H1 (cell line): ENCODE data around the gene CYTL1. TPM values are rescaled to one million over a fixed set of nuclear protein-coding genes. Genes with fewer than 3 reads are reported as not detected.

ENCODE experiments used
- CTCF ChIA-PET: fragments of 300-600 bp; sonication (Branson Sonifier 250); formaldehyde crosslinking; loops from one replicate; lab custom pipeline; 2021; ENCODE audit not compliant: partially characterized antibody; lab: Charles Lee
- POLR2A ChIA-PET: fragments of 300-600 bp; sonication (Branson Sonifier 250); formaldehyde crosslinking; loops from one replicate; lab custom pipeline; 2021; ENCODE audit warnings: inconsistent platforms; ENCODE audit not compliant: partially characterized antibody; lab: Charles Lee
- DNase-seq, 2 experiments: peaks; one replicate each; pipeline versions ENCODE4 v3.0.0 to v3.0.0-alpha.2; 2010 to 2022; ENCODE audit warnings: low spot score in 2 of 2, low read depth in 1 of 2, mixed read lengths in 1 of 2
- FAIRE-seq: peaks from 2 replicates; lab custom pipeline; 2011; peaks lifted over from hg19 to GRCh38; lab: Jason Lieb, UNC
- H2AFZ ChIP-seq: 2 replicates; pipeline ENCODE4 v1.8.1; 2012; ENCODE audit warnings: low read length, inconsistent platforms
- H2AK5ac ChIP-seq: 2 replicates; pipeline ENCODE4 v1.6.1; 2013; ENCODE audit warnings: low read depth, low read length
- H2BK120ac ChIP-seq: replicated peaks from 2 replicates; pipeline ENCODE3; 2013; ENCODE audit warnings: low read depth, low read length, inconsistent platforms
- H2BK12ac ChIP-seq: 2 replicates; pipeline ENCODE4 v1.6.1; 2013; ENCODE audit warnings: low read depth, low read length
- H2BK15ac ChIP-seq: 2 replicates; pipeline ENCODE4 v1.6.1; 2013; ENCODE audit warnings: low read length
- H2BK20ac ChIP-seq: 2 replicates; pipeline ENCODE4 v1.6.1; 2013; ENCODE audit warnings: low read length
- H2BK5ac ChIP-seq: 2 replicates; pipeline ENCODE4 v1.6.1; 2013; ENCODE audit warnings: low read depth, low read length
- H3K14ac ChIP-seq: 2 replicates; pipeline ENCODE4 v1.6.1; 2013; ENCODE audit warnings: inconsistent platforms; ENCODE audit not compliant: insufficient read length
- H3K18ac ChIP-seq: 2 replicates; pipeline ENCODE4 v1.6.1; 2013; ENCODE audit warnings: low read length; ENCODE audit errors: extremely low read depth
- H3K23ac ChIP-seq: 2 replicates; pipeline ENCODE4 v1.6.1; 2013; ENCODE audit warnings: inconsistent platforms; ENCODE audit not compliant: insufficient read length
- H3K23me2 ChIP-seq: 2 replicates; pipeline ENCODE4 v1.6.1; 2013; ENCODE audit warnings: low read depth, low read length
- H3K27ac ChIP-seq: 2 replicates; pipeline ENCODE4 v1.6.1; 2011; ENCODE audit warnings: low read depth, low read length, inconsistent platforms
- H3K27me3 ChIP-seq, 4 experiments: replicated peaks in 1 of 4; 1 replicate in 1 of 4; 2 replicates in 3 of 4; pipeline versions ENCODE4 v1.6.1 to v1.8.1; 2011 to 2013; ENCODE audit warnings: low read length in 3 of 4, mild to moderate bottlenecking in 3 of 4, inconsistent platforms in 2 of 4, mixed read lengths in 2 of 4, moderate library complexity in 1 of 4; ENCODE audit not compliant: control insufficient read depth in 3 of 4, insufficient read depth in 3 of 4; ENCODE audit errors: extremely low read depth in 1 of 4
- H3K36me3 ChIP-seq, 4 experiments: 2 replicates each; pipeline versions ENCODE4 v1.6.1 to v1.8.1; 2011 to 2013; ENCODE audit warnings: mild to moderate bottlenecking in 4 of 4, low read length in 3 of 4, moderate library complexity in 2 of 4, control low read depth in 1 of 4, inconsistent platforms in 1 of 4; ENCODE audit not compliant: insufficient read depth in 4 of 4, control insufficient read depth in 2 of 4
- H3K4ac ChIP-seq: replicated peaks from 2 replicates; pipeline ENCODE3; 2013; ENCODE audit warnings: low read length, low read depth, mixed read lengths, inconsistent platforms; ENCODE audit not compliant: insufficient read length
- H3K4me1 ChIP-seq, 4 experiments: replicated peaks in 1 of 4; 1 replicate in 1 of 4; 2 replicates in 3 of 4; pipeline versions ENCODE4 v1.6.1 to v1.8.1; 2011 to 2013; ENCODE audit warnings: low read length in 3 of 4, inconsistent platforms in 2 of 4, mixed read lengths in 1 of 4; ENCODE audit not compliant: insufficient read depth in 4 of 4, control insufficient read depth in 3 of 4
- H3K4me2 ChIP-seq, 2 experiments: 2 replicates each; pipeline versions ENCODE4 v1.6.1 to v1.8.1; 2011 to 2013; ENCODE audit warnings: low read depth in 2 of 2, low read length in 2 of 2, control low read depth in 1 of 2, inconsistent platforms in 1 of 2, mild to moderate bottlenecking in 1 of 2; ENCODE audit not compliant: insufficient read depth in 1 of 2
- H3K4me3 ChIP-seq, 4 experiments: fragments of 200-600, 300-600 bp in 1 of 4; sonication (generic), shearing (Covaris generic), sonication (Bioruptor Twin) in 1 of 4; 2 replicates each; pipeline versions ENCODE4 v1.5.1 to v1.8.1; 2011 to 2016; ENCODE audit warnings: low read length in 4 of 4, low read depth in 3 of 4, control low read depth in 2 of 4, inconsistent platforms in 2 of 4, mild to moderate bottlenecking in 2 of 4, mixed read lengths in 1 of 4, moderate library complexity in 1 of 4; ENCODE audit not compliant: insufficient read depth in 2 of 4; ENCODE audit errors: extremely low read depth in 1 of 4
- H3K56ac ChIP-seq: replicated peaks from 2 replicates; pipeline ENCODE3; 2013; ENCODE audit warnings: low read depth, mild to moderate bottlenecking, mixed read lengths, low read length, inconsistent platforms; ENCODE audit not compliant: insufficient read length
- H3K79me1 ChIP-seq: 2 replicates; pipeline ENCODE4 v1.6.1; 2013; ENCODE audit warnings: low read depth, low read length, control low read depth
- H3K79me2 ChIP-seq, 2 experiments: 2 replicates each; pipeline versions ENCODE4 v1.6.1 to v1.8.1; 2012 to 2013; ENCODE audit warnings: low read length in 2 of 2, mild to moderate bottlenecking in 2 of 2, inconsistent platforms in 1 of 2; ENCODE audit not compliant: insufficient read depth in 2 of 2, control insufficient read depth in 1 of 2
- H3K9ac ChIP-seq, 4 experiments: replicated peaks in 1 of 4; 1 replicate in 1 of 4; 2 replicates in 3 of 4; pipeline versions ENCODE4 v1.6.1 to v1.8.1; 2011 to 2013; ENCODE audit warnings: low read depth in 3 of 4, low read length in 3 of 4, control low read depth in 2 of 4, mild to moderate bottlenecking in 2 of 4, moderate library complexity in 2 of 4, inconsistent platforms in 1 of 4; ENCODE audit errors: extremely low read depth in 1 of 4
- H3K9me3 ChIP-seq, 2 experiments: 2 replicates each; pipeline versions ENCODE4 v1.6.1 to v1.8.1; 2012 to 2013; ENCODE audit warnings: mild to moderate bottlenecking in 2 of 2, moderate library complexity in 2 of 2, control low read depth in 1 of 2, inconsistent platforms in 1 of 2, low read depth in 1 of 2, low read length in 1 of 2, mixed read lengths in 1 of 2; ENCODE audit not compliant: insufficient read depth in 2 of 2
- H4K20me1 ChIP-seq, 2 experiments: replicated peaks in 1 of 2; 2 replicates each; pipeline versions ENCODE3 to v1.8.1; 2011 to 2013; ENCODE audit warnings: inconsistent platforms in 2 of 2, low read length in 2 of 2, mild to moderate bottlenecking in 1 of 2; ENCODE audit not compliant: insufficient read depth in 2 of 2, control insufficient read depth in 1 of 2
- H4K5ac ChIP-seq: 2 replicates; pipeline ENCODE4 v1.6.1; 2013; ENCODE audit warnings: low read length, low read depth, mixed read lengths, inconsistent platforms; ENCODE audit not compliant: insufficient read length
- H4K8ac ChIP-seq: 2 replicates; pipeline ENCODE4 v1.8.0; 2013; ENCODE audit warnings: mild to moderate bottlenecking, moderate library complexity, low read length, inconsistent platforms; ENCODE audit not compliant: insufficient read depth; ENCODE audit errors: extremely low read depth
- H4K91ac ChIP-seq: replicated peaks from 2 replicates; pipeline ENCODE3; 2013; ENCODE audit warnings: low read length, mixed read lengths, inconsistent platforms; ENCODE audit not compliant: insufficient read length
- CEBPB ChIP-seq: IDR thresholded peaks from 2 replicates; pipeline ENCODE4 v1.6.1; 2012; ENCODE audit warnings: low read depth, low read length
- CHD2 ChIP-seq: IDR thresholded peaks from 2 replicates; pipeline ENCODE4 v1.6.1; 2012; ENCODE audit warnings: low read length, improper control_type of control experiment
- KDM4A ChIP-seq: IDR thresholded peaks from one replicate; pipeline ENCODE4 v1.7.1; 2012; ENCODE audit warnings: low read depth, mild to moderate bottlenecking, moderate library complexity, low read length, inconsistent platforms; ENCODE audit not compliant: severe bottlenecking
- NANOG ChIP-seq: IDR thresholded peaks from 2 replicates; pipeline ENCODE4 v1.6.1; 2011; ENCODE audit warnings: low read length, low read depth, mild to moderate bottlenecking, inconsistent platforms; ENCODE audit not compliant: insufficient read depth, poor library complexity, severe bottlenecking
- POLR2AphosphoS5 ChIP-seq: IDR thresholded peaks from 2 replicates; pipeline ENCODE4 v1.6.1; 2011; ENCODE audit warnings: low read depth, low read length
- RAD21 ChIP-seq, 2 experiments: IDR thresholded peaks in 1 of 2; conservative IDR thresholded peaks in 1 of 2; 2 replicates each; pipeline ENCODE4 v1.6.1; 2011; ENCODE audit warnings: low read depth in 2 of 2, low read length in 2 of 2, improper control_type of control experiment in 1 of 2, inconsistent platforms in 1 of 2, mild to moderate bottlenecking in 1 of 2, moderate library complexity in 1 of 2
- RBBP5 ChIP-seq: IDR thresholded peaks from 2 replicates; pipeline ENCODE4 v1.7.1; 2012; ENCODE audit warnings: low read depth, mild to moderate bottlenecking, inconsistent platforms, low read length, moderate library complexity, borderline replicate concordance
- RFX5 ChIP-seq: IDR thresholded peaks from 2 replicates; pipeline ENCODE4 v1.6.1; 2011; ENCODE audit warnings: low read depth, low read length, improper control_type of control experiment, borderline replicate concordance
- RNF2 ChIP-seq: fragments of 200-900, 300-1000 bp; sonication (generic); IDR thresholded peaks from 2 replicates; pipeline ENCODE4 v1.7.1; 2016; ENCODE audit warnings: borderline replicate concordance, low read depth, mild to moderate bottlenecking, antibody characterized with exemption, low read length; ENCODE audit not compliant: poor library complexity, severe bottlenecking; ENCODE audit errors: missing control alignments
- SAP30 ChIP-seq: fragments of 300-600 bp; sonication (generic); IDR thresholded peaks from 2 replicates; pipeline ENCODE4 v1.7.1; 2012; ENCODE audit warnings: low read length, moderate library complexity, mild to moderate bottlenecking, inconsistent platforms; ENCODE audit not compliant: insufficient read depth, insufficient replicate concordance
- SIX5 ChIP-seq: IDR thresholded peaks from 2 replicates; pipeline ENCODE4 v1.6.1; 2011; ENCODE audit warnings: mild to moderate bottlenecking, low read depth, low read length
- TAF1 ChIP-seq: IDR thresholded peaks from 2 replicates; pipeline ENCODE4 v1.6.1; 2011; ENCODE audit warnings: mild to moderate bottlenecking, low read depth, low read length
- WGBS, 2 experiments: shearing (Covaris generic) in 1 of 2; methylation state at CpG; one replicate each; pipeline versions ENCODE4 v1.1.6 to v1.1.7; 2013 to 2015; ENCODE audit warnings: low lambda C conversion rate in 2 of 2, mixed read lengths in 2 of 2, inconsistent platforms in 1 of 2, low coverage in 1 of 2, missing lambda C conversion rate in 1 of 2; ENCODE audit not compliant: insufficient replicate concordance in 2 of 2, insufficient coverage in 1 of 2, insufficient read length in 1 of 2; ENCODE audit errors: extremely low coverage in 1 of 2, missing lambda C conversion rate in 1 of 2; 5-methylcytosine and 5-hydroxymethylcytosine counted together
- polyA plus RNA-seq, 7 experiments: library from polyadenylated mRNA; depleted of rRNA in 3 of 7; stranded (reverse) in 5 of 7; unstranded in 2 of 7; fragments of >200 nt in 5 of 7; fragments of 200-250 nt in 2 of 7; gene quantifications; 1 replicate in 5 of 7; 2 replicates in 1 of 7; 4 replicates in 1 of 7; pipeline versions ENCODE4 v1.2.1 to v1.2.3, GENCODE V29; 2011 to 2013; ENCODE audit warnings: missing spikeins in 2 of 7, mixed read lengths in 2 of 7
- total RNA-seq: library from RNA; stranded (reverse); fragmentation: NEBNext Ultra II Directional; extraction: Animal tissue kit (Norgen Biotek cat#: 25700); gene quantifications from 2 replicates; pipeline ENCODE4 v1.2.1, GENCODE V29; 2021
- TF ChIP-seq, protein P1 (sequence below): IDR thresholded peaks from 2 replicates; pipeline ENCODE4 v1.6.1; 2011; ENCODE audit warnings: low read depth, mild to moderate bottlenecking, low read length; ENCODE audit not compliant: insufficient read depth

CYTL1 gene
- total and polyA plus RNA-seq, 2 of the 8 experiments (the other 6 are each of a cell fraction or from before 2014, with no cell fraction given) = 8.6 to 9.8 TPM

DNA sequence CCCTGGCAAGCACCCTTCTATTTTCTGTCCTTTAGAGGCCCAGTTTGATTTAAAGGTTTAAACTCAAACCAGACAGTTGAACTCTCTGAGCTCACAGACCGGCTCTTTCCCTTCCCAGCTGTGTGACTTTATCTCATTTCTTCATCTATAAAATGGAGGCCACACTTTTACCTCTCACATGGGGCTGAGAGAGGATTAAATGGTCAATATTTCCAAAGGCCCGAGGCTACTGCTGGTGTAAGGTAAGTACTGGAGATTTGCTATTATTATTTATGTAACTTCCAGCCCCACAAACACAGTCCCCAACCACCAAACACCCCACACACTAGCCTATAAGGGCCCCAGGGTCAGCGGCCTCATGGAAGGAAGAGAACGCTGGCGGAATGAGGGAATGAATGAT, 13.6 kb upstream of the CYTL1 start:
- Histone ChIP-seq H2BK20ac (no peak overlapping the region), H3K4me2 (no peak overlapping the region), H3K4me3 (no peak overlapping the region), H3K79me2 (no peaks in the 10 kb centered on the region), H2BK15ac (no peak overlapping the region), H4K5ac (no peak overlapping the region), H4K8ac (no peak overlapping the region), H2BK12ac (no peak overlapping the region), H2AFZ (no peak overlapping the region), H2AK5ac (no peak overlapping the region), H4K91ac (no peak overlapping the region), H3K79me1 (no peaks in the 10 kb centered on the region), H3K56ac (no peak overlapping the region), H3K9me3 (no peaks in the 10 kb centered on the region), H2BK5ac (no peak overlapping the region), H3K18ac (no peak overlapping the region), H3K23me2 (no peaks in the 10 kb centered on the region), H3K4me1 (no peaks in the 10 kb centered on the region), H3K9ac (no peak overlapping the region), H2BK120ac (no peak overlapping the region), H3K4ac (no peak overlapping the region), H3K27ac (no peak overlapping the region), H3K36me3 (no peaks in the 10 kb centered on the region), H3K27me3 (no peaks in the 10 kb centered on the region), H3K14ac (no peak overlapping the region), H3K23ac (no peak overlapping the region), H4K20me1 (no peaks in the 10 kb centered on the region)
- ChIA-PET CTCF (interaction anchor here (0.7 to 1.0 kb wide), 2 partner anchors 34 to 360 kb away, joined by 3 read pairs; no protein-coding TSS in a partner anchor), POLR2A (no interaction called here)
- no peak for FAIRE-seq
- no peak for DNase-seq
- WGBS, 2 experiments = 86% methylated on average over 5 of the region's 5 CpGs; no CpG with 5 or more reads in 1 of the 2 experiments
- TF ChIP-seq CEBPB = no peak
- no peak for TF ChIP-seq KDM4A
- no peak for TF ChIP-seq RNF2
- no peak for TF ChIP-seq CHD2
- no peak for TF ChIP-seq TAF1
- no peak for TF ChIP-seq POLR2AphosphoS5
- no peak for TF ChIP-seq SIX5
- TF ChIP-seq RAD21 (IDR thresholded peaks at IDR 0.05 in 1 of 2, conservative IDR thresholded peaks at IDR 0.05 in 1 of 2; ENCODE audit: low read depth in 2 of 2, low read length in 2 of 2) = no peak
- TF ChIP-seq RFX5 = no peak
- no peak for TF ChIP-seq RBBP5
- TF ChIP-seq, protein P1, sequence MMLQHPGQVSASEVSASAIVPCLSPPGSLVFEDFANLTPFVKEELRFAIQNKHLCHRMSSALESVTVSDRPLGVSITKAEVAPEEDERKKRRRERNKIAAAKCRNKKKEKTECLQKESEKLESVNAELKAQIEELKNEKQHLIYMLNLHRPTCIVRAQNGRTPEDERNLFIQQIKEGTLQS = no peak
- no peak for TF ChIP-seq SAP30
- no peak for TF ChIP-seq NANOG
